T-helper 17 cell (primary cell): ENCODE data around the gene AXIN1. TPM values are rescaled to one million over a fixed set of nuclear protein-coding genes. Genes with fewer than 3 reads are reported as not detected.
A peak's percentile ranks its signal among the peaks of the same experiment; 100 is the strongest.

Experiments
- ATAC-seq: fragments of 150-1000 bp; cut with Tn5 transposase; 2 replicates; pipeline ENCODE4 v1.10.0; 2021; ENCODE audit warnings: mild to moderate bottlenecking, moderate library complexity
- DNase-seq, 3 donors: peaks; one replicate each; pipeline versions ENCODE4 v3.0.0 to v3.0.0-alpha.2; 2020 to 2021
- H3K9me3 ChIP-seq: one replicate; pipeline ENCODE4 v1.7.0; 2013; ENCODE audit warnings: low read length, mild to moderate bottlenecking; ENCODE audit not compliant: control insufficient read depth, poor library complexity, severe bottlenecking
- H3K27ac Mint-ChIP-seq: one replicate; pipeline ENCODE4 v1.8.0; 2022; ENCODE audit warnings: mild to moderate bottlenecking, moderate library complexity, mixed read lengths
- H3K27me3 Mint-ChIP-seq: one replicate; pipeline ENCODE4 v1.8.0; 2022; ENCODE audit warnings: mixed read lengths
- H3K36me3 Mint-ChIP-seq: one replicate; pipeline ENCODE4 v1.8.0; 2022; ENCODE audit warnings: low read depth, mixed read lengths
- H3K4me1 Mint-ChIP-seq: one replicate; pipeline ENCODE4 v1.8.0; 2022; ENCODE audit warnings: mild to moderate bottlenecking, mixed read lengths
- H3K4me3 Mint-ChIP-seq: one replicate; pipeline ENCODE4 v1.8.0; 2022; ENCODE audit warnings: mild to moderate bottlenecking, moderate library complexity, mixed read lengths
- total RNA-seq, 4 donors: library from RNA in 2 of 4; stranded (reverse) in 2 of 4; gene quantifications; one replicate each; pipeline ENCODE4 v1.2.3 and lab custom pipeline; 2022 to 2026

AXIN1 gene
- total RNA-seq, 2 donors from 2014 or later: 38.9 to 42.5 TPM

- no peak for ATAC-seq
- Mint-ChIP-seq H3K36me3 (peaks cover 2% of the 10 kb centered on the region), H3K27me3 (no peaks in the 10 kb centered on the region), H3K4me1 (peaks cover 3% of the 10 kb centered on the region), H3K27ac (no peak overlapping the region), H3K4me3 (no peak overlapping the region)
- DNase-seq: no peak
- H3K9me3 ChIP-seq: no peaks in the 10 kb centered on the region
Measured at GRCh38 chr16:284204-285120, 68.1 kb downstream of the AXIN1 start.

GRCh38 chr16:283033-283805 is 69.3 kb downstream of the AXIN1 start, which contains the start of gene PDIA2:
Gene PDIA2 (plus strand): TSS chr16:283164. CDS start chr16:283170, 6 bp downstream.
- Mint-ChIP-seq H3K27me3 (no peaks in the 10 kb centered on the region), H3K4me3 (no peak within 1 kb of the TSS), H3K27ac (no peak within 1 kb of the TSS), H3K4me1 (peaks cover 5% of the 10 kb centered on the region), H3K36me3 (peaks cover 2% of the 10 kb centered on the region)
- DNase-seq: no peak
- no peaks in the 10 kb centered on the region for H3K9me3 ChIP-seq
- ATAC-seq: no peak

- H3K36me3 Mint-ChIP-seq: peaks cover 2% of the 10 kb centered on the region
- H3K4me1 Mint-ChIP-seq: peaks cover 5% of the 10 kb centered on the region
- no peaks in the 10 kb centered on the region for H3K9me3 ChIP-seq
- DNase-seq (no peak), ATAC-seq (no peak)
- H3K4me3 Mint-ChIP-seq: no peak overlapping the region
- no peaks in the 10 kb centered on the region for H3K27me3 Mint-ChIP-seq
- no peak overlapping the region for H3K27ac Mint-ChIP-seq
Measured at GRCh38 chr16:282491-282890, 70.0 kb downstream of the AXIN1 start.

GRCh38 chr16:281660-282255 is 70.8 kb downstream of the AXIN1 start:
- H3K27ac Mint-ChIP-seq: no peak overlapping the region
- no peaks in the 10 kb centered on the region for H3K9me3 ChIP-seq
- DNase-seq (no peak), ATAC-seq (no peak)
- H3K4me1 Mint-ChIP-seq: peaks cover 5% of the 10 kb centered on the region
- peaks cover 6% of the 10 kb centered on the region for H3K27me3 Mint-ChIP-seq
- no peak overlapping the region for H3K4me3 Mint-ChIP-seq
- peaks cover 2% of the 10 kb centered on the region for H3K36me3 Mint-ChIP-seq

- ATAC-seq: no peak
- Mint-ChIP-seq H3K4me1 (peaks cover 5% of the 10 kb centered on the region), H3K27me3 (peaks cover 7% of the 10 kb centered on the region), H3K27ac (no peak overlapping the region), H3K36me3 (no peaks in the 10 kb centered on the region), H3K4me3 (peak overlapping the region; percentile 33)
- DNase-seq: no peak
- H3K9me3 ChIP-seq: no peaks in the 10 kb centered on the region
Measured at GRCh38 chr16:280991-281659, 71.4 kb downstream of the AXIN1 start.

- Mint-ChIP-seq H3K36me3 (no peaks in the 10 kb centered on the region), H3K27me3 (peaks cover 7% of the 10 kb centered on the region), H3K27ac (no peak within 1 kb of the TSS), H3K4me3 (peak within 1 kb of the TSS; percentile 47), H3K4me1 (peaks cover 5% of the 10 kb centered on the region)
- ATAC-seq (no peak), DNase-seq (no peak)
- no peaks in the 10 kb centered on the region for H3K9me3 ChIP-seq
Measured at GRCh38 chr16:280552-280951, 72.0 kb downstream of the AXIN1 start, which contains the start of gene ARHGDIG. Gene ARHGDIG (plus strand): TSS chr16:280591. CDS start chr16:280681, 90 bp downstream.

- Mint-ChIP-seq H3K36me3 (no peaks in the 10 kb centered on the region), H3K4me1 (peaks cover 5% of the 10 kb centered on the region), H3K27me3 (peaks cover 7% of the 10 kb centered on the region), H3K27ac (no peak overlapping the region), H3K4me3 (no peak overlapping the region)
- no peaks in the 10 kb centered on the region for H3K9me3 ChIP-seq
- ATAC-seq (no peak), DNase-seq (no peak)
Measured at GRCh38 chr16:280005-280460, 72.5 kb downstream of the AXIN1 start.

GRCh38 chr16:279531-279930 is 73.0 kb downstream of the AXIN1 start:
- Mint-ChIP-seq H3K4me3 (peak overlapping the region; percentile 47), H3K36me3 (no peaks in the 10 kb centered on the region), H3K27me3 (peaks cover 7% of the 10 kb centered on the region), H3K27ac (no peak overlapping the region), H3K4me1 (peaks cover 5% of the 10 kb centered on the region)
- DNase-seq (no peak), ATAC-seq (no peak)
- no peaks in the 10 kb centered on the region for H3K9me3 ChIP-seq

- ATAC-seq (peak; percentile 83), DNase-seq (no peak)
- no peak overlapping the region for H3K4me3 Mint-ChIP-seq
- H3K27me3 Mint-ChIP-seq: peaks cover 7% of the 10 kb centered on the region
- no peak overlapping the region for H3K27ac Mint-ChIP-seq
- H3K9me3 ChIP-seq: no peaks in the 10 kb centered on the region
- H3K36me3 Mint-ChIP-seq: no peaks in the 10 kb centered on the region
- peaks cover 5% of the 10 kb centered on the region for H3K4me1 Mint-ChIP-seq
Measured at GRCh38 chr16:278863-279366, 73.6 kb downstream of the AXIN1 start.

- no peak for DNase-seq
- H3K36me3 Mint-ChIP-seq: no peaks in the 10 kb centered on the region
Measured at GRCh38 chr16:276426-277077, 76.0 kb downstream of the AXIN1 start.

GRCh38 chr16:275786-276232 is 76.7 kb downstream of the AXIN1 start, which contains the start of gene RGS11:
Gene RGS11 (minus strand): TSS chr16:275944. CDS start chr16:275911, 33 bp downstream.
- H3K4me3 Mint-ChIP-seq: peak within 1 kb of the TSS; percentile 82
- H3K9me3 ChIP-seq: no peaks in the 10 kb centered on the region
- H3K27me3 Mint-ChIP-seq: peaks cover 7% of the 10 kb centered on the region
- H3K4me1 Mint-ChIP-seq: peaks cover 2% of the 10 kb centered on the region
- H3K27ac Mint-ChIP-seq: peak within 1 kb of the TSS; percentile 24
- no peaks in the 10 kb centered on the region for H3K36me3 Mint-ChIP-seq
- no peak for ATAC-seq
- DNase-seq: no peak

More at GRCh38 chr16:276426-277077, 76.0 kb downstream of the AXIN1 start:
- Mint-ChIP-seq H3K4me3 (peak overlapping the region; percentile 82), H3K27me3 (peaks cover 7% of the 10 kb centered on the region), H3K27ac (peak overlapping the region; percentile 24), H3K4me1 (peaks cover 5% of the 10 kb centered on the region)
- H3K9me3 ChIP-seq: no peaks in the 10 kb centered on the region
- no peak for ATAC-seq
